HL-60/S4 (cell line): Measurements from ENCODE around the gene IFNG-AS1.

Experiments used
- in situ Hi-C: fragments of 300-500 bp; cut with MboI; formaldehyde crosslinking; loops from 2 replicates; pipeline ENCODE4 v1.14.3; 2022; ENCODE audit warnings: low sequenced_read_pairs

IFNG-AS1 gene

GRCh38 chr12:67991158-67991557 is 1.9 kb downstream of the IFNG-AS1 start:
- in situ Hi-C loops = no loop called here

- in situ Hi-C loops = no loop called here
Measured at GRCh38 chr12:67993143-67993542, 3.9 kb downstream of the IFNG-AS1 start.

DNA sequence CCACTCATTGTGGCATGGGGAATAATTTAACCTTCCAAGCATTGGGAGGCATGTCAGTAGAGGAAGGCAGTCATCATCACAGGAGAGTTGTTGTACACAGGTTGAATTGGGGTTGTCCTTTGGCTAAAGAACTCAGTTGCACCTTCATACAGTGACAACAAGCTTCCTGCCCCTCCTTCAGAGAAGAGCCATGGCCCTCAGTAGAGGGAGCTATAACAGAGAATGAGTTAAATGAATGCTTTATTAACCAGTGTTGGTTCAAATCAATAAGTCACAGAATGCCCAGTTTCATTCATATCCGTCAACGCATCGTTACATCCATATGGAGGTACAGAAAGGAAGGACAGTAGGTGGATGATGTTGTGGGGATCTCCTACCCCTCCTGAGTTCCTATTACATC is 4.8 kb downstream of the IFNG-AS1 start:
- in situ Hi-C loops = no loop called here

DNA sequence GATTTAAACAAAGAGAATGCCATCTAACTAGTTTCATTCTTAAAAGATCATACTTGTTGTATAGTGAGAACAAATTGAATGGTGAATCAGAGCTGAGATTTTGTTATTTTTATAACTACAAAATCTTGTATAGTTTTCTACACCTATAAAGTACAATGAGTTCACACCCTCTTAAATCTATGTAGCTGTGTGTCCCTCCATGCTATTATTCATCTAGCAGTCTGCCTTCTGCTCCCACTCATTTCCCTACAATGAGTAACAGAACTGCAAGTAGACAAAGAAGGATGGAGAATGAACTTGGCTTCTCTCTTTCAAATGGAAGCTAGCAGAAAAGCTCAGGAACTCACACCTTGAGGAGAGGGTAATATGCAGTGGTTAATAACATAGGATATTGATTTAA is 7.1 kb downstream of the IFNG-AS1 start:
- in situ Hi-C loops = no loop called here

GRCh38 chr12:67998379-67998778 is 9.1 kb downstream of the IFNG-AS1 start:
- in situ Hi-C loops = no loop called here

DNA sequence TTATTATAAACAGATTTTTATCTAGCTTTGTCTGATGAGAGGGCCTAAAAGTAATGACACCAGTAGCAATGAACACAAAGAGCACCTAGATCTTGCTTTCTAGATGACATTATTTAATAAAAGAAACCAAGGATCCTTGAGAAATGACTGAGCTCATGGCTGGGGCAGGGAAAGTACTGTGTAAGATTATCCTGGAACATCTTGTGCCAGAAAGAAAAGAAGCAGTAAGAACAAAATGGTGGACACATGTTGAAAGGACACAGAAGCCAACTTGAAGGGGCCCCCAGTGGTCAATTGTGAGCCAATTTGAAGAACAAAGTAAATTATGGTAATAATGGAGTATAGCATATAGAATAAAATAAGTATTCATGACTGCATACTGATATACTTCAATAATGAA is 10.0 kb downstream of the IFNG-AS1 start:
- in situ Hi-C loops = no loop called here

- in situ Hi-C loops = no loop called here
Measured at GRCh38 chr12:68001486-68002466, 12.5 kb downstream of the IFNG-AS1 start.

DNA sequence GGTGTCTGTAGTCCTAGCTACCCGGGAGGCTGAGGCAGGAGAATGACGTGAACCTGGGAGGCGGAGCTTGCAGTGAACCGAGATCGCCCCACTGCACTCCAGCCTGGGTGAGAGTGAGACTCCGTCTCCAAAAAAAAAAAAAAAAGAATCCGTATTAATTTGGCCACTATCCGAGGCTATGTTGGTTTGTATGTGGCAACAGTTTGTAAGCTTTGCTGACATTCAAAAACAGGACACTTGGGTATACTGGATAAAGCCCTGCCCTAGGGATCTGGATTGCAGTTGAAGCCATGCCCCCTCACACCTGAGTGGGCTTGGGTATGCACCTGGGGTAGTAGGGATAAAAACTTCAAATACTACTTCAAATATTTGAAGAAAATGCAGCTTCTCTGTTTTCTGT is 14.5 kb downstream of the IFNG-AS1 start:
- in situ Hi-C loops = no loop called here

DNA sequence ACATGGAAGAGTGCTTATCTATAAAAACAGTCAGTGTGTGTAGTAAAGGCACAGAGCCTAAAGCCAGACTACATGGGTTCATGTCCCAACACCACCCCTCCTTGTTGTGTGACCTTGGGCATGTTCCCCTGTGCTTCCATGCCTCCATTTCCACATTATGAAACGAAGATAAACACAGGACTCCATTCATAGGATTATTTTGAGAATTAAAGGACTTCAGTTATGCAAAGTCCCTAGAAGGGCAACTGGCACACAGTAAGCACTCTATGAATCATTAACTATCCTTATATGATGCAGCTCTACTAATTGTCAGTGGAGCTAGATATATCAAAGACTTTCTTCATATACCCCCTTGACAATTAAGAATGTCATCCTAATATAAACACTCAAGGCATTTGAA is 17.8 kb downstream of the IFNG-AS1 start:
- in situ Hi-C loops = no loop called here

DNA sequence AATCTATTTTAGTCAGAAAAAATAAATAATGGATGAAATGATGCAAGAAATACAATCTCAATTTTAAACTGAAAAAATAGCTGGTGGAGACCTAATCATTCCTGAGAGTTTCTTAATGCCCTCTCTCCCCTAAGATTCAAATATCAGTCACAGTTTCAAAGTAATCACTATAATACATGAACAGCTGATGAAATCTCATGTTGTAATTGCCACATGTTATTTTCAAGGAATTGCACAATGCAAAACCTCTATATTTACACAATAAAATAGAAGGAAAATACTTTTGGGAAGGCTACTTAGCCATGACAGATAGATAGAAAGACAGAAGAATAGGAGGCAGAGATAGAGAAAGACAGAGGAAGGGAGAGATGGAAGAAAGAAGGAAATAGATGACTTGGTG is 18.2 kb downstream of the IFNG-AS1 start:
- in situ Hi-C loops = no loop called here

DNA sequence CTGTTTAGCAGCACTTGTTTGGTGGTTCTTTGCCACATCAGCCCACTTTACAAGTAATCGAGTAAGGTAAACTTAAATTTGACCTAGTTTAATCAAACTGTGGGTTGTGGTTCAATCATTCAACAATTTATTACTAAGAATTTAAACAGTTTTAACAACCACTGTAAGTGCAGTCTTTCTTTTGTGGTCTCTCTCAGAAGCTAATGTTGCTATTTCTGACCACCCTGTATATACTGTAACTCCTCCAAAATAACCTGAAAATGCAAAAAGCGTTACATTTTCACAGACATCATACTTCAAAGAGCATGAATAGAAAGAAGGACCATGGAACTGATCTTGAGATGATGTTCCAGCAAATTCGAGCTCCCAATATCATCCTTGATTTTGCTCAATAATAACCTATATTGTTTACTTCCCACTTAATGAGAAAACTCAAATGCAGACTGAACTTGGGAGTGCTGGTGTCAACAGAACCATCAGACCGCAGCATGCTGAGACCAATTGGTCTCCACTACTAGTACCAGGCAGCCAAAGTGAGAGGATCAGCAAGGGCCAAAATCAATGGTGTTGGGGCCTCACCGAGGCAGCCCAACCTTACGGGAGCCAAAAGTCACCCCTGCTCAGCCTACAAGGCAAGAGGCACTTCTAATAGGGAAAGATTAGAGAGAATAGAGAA is 22.1 kb downstream of the IFNG-AS1 start:
- in situ Hi-C loops = no loop called here

- in situ Hi-C loops = no loop called here
Measured at GRCh38 chr12:68011882-68012207, 22.6 kb downstream of the IFNG-AS1 start.

DNA sequence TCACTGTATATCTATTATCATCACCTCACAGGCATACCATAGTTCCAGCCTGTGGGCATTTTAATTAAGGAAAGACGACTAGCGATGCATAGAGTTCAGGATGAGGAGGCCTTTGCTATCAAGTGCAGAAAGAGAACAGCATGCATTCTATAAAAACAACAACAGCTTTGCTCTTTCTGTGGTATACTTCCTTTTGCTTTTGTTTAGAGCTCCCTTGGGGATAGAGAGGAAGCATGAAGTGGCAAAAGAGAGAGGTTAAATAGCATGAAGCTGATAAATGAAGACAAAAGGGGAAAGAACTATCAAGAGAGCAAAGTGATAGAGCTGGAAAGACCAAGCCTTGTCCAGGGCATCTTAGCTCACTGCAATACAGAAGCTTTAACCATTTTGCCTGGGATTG is 23.5 kb downstream of the IFNG-AS1 start:
- in situ Hi-C loops = no loop called here

GRCh38 chr12:68013181-68013580 is 23.9 kb downstream of the IFNG-AS1 start:
- in situ Hi-C loops = no loop called here

DNA sequence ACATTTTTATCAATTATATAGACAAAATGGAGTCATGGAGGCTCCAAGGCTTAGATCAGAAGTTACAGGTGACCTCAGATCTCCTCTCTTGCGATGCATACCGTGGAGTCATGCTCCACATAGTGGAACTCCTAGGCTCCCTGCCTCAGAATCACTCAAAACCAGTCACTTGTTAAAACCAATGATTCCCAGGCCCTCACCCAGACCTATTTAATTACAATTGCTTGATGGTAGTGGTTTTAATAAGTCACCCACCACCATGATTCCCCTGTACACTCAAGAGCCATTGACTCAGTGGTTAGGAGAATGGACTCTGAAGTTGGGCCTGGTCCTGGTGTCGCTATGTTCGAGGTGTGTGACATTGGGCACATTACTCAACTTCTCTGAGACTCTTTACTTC is 26.9 kb downstream of the IFNG-AS1 start:
- in situ Hi-C loops = no loop called here

GRCh38 chr12:68018315-68018714 is 29.1 kb downstream of the IFNG-AS1 start:
- in situ Hi-C loops = no loop called here

- in situ Hi-C loops = no loop called here
Measured at GRCh38 chr12:68020049-68020448, 30.8 kb downstream of the IFNG-AS1 start.

GRCh38 chr12:68020699-68021098 is 31.5 kb downstream of the IFNG-AS1 start:
- in situ Hi-C loops = no loop called here

DNA sequence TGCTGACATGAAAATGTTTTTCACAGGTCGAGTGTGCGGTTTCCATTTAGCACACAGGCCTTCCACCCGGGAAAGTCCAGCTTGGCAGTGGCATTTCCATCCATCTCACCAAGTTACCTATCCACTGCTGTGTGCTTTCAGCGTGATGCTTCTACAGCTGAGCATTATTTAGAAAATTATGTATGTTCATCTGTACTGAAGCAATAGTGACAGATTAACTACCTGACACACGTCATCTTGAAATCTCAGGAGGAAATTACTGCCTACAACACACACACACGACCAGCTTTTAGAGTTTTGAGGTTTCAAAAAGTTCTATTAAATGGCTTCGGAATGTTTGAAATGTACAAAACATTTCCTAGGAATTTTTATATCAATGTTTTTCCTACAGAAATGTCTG is 39.4 kb downstream of the IFNG-AS1 start:
- in situ Hi-C loops = loop anchor here (25.0 kb wide), 1 partner anchor 1059 kb away; no protein-coding TSS in a partner anchor

DNA sequence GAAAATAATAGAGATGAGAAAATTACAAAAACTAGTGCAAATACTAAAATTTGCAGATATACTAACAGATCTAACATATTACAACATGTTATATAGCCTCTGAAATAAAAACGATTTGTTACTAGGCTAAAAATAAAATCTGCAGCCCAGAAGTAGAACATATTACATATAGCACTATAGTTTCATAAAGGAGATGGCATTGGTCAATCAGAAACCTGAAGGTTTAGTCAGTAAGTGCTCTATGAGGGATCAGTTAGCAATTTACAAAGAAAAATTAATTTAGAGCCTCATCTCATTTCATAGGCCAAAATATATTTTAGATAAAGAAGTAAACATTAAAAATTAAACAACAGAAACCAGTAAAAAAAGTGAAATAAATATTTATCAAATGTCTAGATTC is 41.0 kb downstream of the IFNG-AS1 start:
- in situ Hi-C loops = loop anchor here (25.0 kb wide), 1 partner anchor 1057 kb away; no protein-coding TSS in a partner anchor

GRCh38 chr12:68031174-68031573 is 41.9 kb downstream of the IFNG-AS1 start:
- in situ Hi-C loops = loop anchor here (25.0 kb wide), 1 partner anchor 1056 kb away; no protein-coding TSS in a partner anchor
